ENCODE results near the gene CTPS1.

The CTPS1 gene

GRCh38 chr1:40966417-40966816 lies 13.1 kb upstream of the CTPS1 start:
- DNase-seq (ENCODE audit: low read depth, low spot score): no peak

DNA sequence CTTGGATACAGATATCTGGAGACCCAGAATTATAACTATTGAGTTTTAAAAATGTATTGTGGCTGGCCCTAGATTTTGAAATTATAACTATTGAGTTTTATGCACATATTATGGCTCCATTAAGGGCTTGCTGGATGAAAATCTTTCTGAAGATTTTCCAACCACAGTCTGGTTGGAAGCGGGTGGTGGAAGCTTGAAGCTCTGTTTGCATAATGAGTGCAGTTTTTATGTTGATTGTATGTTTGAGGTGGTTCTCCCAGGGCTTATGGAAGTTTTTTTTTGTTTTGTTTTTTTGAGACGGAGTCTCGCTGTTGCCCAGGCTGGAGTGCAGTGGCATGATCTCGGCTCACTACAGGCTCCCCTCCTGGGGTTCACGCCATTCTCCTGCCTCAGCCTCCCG lies 10.1 kb upstream of the CTPS1 start:
- no peak for DNase-seq (ENCODE audit: low read depth, low spot score)

DNA sequence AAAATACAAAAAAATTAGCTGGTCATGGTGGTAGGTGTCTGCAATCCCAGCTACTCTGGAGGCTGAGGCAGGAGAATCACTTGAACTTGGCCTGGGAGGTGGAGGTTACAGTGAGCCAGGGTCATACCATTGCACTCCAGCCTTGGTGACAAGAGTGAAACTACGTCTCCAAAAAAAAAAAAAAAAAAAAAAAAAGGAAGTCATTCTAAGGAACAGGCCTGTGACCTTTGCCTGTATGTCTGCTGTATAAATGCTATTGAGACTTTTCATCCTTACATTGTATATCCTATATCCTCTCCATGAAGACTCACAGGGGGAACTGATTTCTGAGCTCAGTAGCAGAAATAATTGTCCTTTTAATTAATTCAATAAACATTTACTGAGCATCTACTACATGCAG lies 7.5 kb upstream of the CTPS1 start:
- DNase-seq (ENCODE audit: low read depth, low spot score): no peak

GRCh38 chr1:40973912-40974311 lies 5.6 kb upstream of the CTPS1 start:
- no peak for DNase-seq (ENCODE audit: low read depth, low spot score)

GRCh38 chr1:40974945-40975344 lies 4.6 kb upstream of the CTPS1 start:
- DNase-seq (ENCODE audit: low read depth, low spot score): no peak

- no peak for DNase-seq (ENCODE audit: low read depth, low spot score)
These were observed 2.4 kb upstream of the CTPS1 start for GRCh38 chr1:40976952-40977690.

DNA sequence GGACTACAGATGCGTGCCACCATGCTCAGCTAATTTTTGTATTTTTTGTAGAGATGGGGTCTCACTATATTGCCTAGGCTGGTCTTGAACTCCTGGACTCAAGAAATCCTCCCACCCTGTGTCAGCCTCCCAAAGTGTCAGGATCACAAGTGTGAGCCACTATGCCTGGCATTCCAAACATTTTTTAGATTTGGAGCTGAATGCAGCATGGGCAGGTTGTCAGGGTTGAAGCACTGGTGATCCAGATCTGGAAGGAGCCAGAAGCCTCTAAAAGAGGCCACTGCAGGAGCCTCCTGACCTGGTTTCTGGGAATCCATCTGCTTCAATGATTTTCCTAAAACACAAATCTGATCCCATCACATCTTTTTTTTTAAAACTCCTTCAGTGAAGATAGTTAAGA lies 1.8 kb upstream of the CTPS1 start:
- no peak for DNase-seq (ENCODE audit: low read depth, low spot score)

DNA sequence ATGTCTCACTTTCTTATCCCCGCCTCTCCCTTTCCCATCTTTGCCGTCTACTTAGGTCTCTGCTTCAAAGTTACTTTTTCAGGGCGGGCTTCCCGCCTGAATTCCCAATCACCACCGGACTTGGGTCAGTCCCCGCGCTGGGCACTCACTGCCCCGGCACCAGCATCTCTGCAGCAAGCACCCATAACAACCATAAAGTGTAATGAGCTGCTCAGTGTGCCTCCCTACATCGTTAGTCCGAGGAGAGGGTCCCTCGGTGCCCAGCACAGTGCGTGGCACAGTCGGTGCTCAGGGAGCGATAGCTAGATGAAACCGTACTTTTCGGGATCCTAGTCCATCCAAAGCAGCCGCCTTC lies 633 bp upstream of the CTPS1 start:
- no peak for DNase-seq (ENCODE audit: low read depth, low spot score)

GRCh38 chr1:40980068-40980452 lies 564 bp downstream of the CTPS1 start:
- DNase-seq (ENCODE audit: low read depth, low spot score): no peak

GRCh38 chr1:40980453-40981121 lies 1.1 kb downstream of the CTPS1 start:
- DNase-seq (ENCODE audit: low read depth, low spot score): peak; percentile 16

GRCh38 chr1:40981691-40982448 lies 2.4 kb downstream of the CTPS1 start:
- DNase-seq (ENCODE audit: low read depth, low spot score): no peak

GRCh38 chr1:40982721-40983120 lies 3.2 kb downstream of the CTPS1 start:
- no peak for DNase-seq (ENCODE audit: low read depth, low spot score)

GRCh38 chr1:40983286-40983685 lies 3.8 kb downstream of the CTPS1 start:
- DNase-seq (ENCODE audit: low read depth, low spot score): no peak

DNA sequence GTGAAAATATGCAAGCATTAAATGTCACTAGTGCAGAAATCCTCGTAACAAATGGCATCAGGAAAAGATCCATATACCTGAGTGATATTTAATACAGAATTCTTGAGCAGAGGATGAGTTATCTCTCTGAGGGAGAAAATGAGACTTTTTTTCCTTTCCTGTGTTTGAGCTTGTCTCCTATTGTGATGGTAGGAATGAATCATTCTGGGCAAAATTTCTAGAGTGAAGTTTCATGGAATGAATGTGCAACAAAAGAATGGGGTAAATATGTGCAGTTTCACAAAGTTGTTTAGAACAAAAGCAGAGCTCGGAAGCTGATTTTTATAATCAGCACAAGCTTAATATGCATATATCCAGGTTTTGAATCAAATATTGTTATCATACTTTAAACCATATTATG lies 4.6 kb downstream of the CTPS1 start:
- DNase-seq (ENCODE audit: low read depth, low spot score): no peak

DNA sequence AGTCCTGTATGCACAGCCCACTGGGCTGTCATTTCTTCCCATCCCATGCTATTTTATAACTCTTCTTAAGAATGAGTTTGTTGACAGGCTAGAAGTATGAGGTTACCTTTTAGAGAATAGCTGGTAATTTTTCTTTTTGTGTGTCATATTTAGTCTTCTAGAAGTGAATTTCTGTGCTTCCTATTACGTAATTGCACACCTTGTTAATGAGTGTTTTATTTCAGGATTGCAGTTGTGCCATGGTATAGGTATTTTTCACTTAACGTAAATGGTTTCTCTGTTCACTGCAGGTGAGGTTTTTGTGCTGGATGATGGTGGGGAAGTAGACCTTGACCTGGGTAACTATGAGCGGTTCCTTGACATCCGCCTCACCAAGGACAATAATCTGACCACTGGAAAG lies 5.0 kb downstream of the CTPS1 start:
- no peak for DNase-seq (ENCODE audit: low read depth, low spot score)

- DNase-seq (ENCODE audit: low read depth, low spot score): no peak
These were observed 5.7 kb downstream of the CTPS1 start for GRCh38 chr1:40985161-40985560.

GRCh38 chr1:40985875-40986274 lies 6.4 kb downstream of the CTPS1 start:
- no peak for DNase-seq (ENCODE audit: low read depth, low spot score)

- DNase-seq (ENCODE audit: low read depth, low spot score): no peak
These were observed 6.9 kb downstream of the CTPS1 start for GRCh38 chr1:40986328-40986783.

DNA sequence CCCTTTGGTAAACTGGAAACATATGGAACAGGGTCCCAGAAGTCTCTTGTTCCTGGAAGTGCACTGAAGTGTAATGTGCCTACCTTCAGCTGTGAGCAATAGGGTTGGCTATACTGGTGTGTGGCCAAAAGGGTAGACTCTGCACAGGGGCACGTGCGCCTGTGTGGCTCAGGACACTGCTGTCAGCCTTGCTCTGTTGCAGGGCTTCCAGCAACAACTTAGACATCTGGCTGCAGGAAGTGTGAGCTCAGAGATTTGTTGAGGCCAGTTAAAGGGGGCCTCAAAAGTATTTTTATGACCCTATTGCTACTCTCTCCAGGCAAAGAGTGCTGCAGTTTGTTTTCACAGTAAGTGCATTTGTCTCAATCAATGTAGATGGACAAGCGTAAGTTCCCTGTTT lies 7.5 kb downstream of the CTPS1 start:
- no peak for DNase-seq (ENCODE audit: low read depth, low spot score)

DNA sequence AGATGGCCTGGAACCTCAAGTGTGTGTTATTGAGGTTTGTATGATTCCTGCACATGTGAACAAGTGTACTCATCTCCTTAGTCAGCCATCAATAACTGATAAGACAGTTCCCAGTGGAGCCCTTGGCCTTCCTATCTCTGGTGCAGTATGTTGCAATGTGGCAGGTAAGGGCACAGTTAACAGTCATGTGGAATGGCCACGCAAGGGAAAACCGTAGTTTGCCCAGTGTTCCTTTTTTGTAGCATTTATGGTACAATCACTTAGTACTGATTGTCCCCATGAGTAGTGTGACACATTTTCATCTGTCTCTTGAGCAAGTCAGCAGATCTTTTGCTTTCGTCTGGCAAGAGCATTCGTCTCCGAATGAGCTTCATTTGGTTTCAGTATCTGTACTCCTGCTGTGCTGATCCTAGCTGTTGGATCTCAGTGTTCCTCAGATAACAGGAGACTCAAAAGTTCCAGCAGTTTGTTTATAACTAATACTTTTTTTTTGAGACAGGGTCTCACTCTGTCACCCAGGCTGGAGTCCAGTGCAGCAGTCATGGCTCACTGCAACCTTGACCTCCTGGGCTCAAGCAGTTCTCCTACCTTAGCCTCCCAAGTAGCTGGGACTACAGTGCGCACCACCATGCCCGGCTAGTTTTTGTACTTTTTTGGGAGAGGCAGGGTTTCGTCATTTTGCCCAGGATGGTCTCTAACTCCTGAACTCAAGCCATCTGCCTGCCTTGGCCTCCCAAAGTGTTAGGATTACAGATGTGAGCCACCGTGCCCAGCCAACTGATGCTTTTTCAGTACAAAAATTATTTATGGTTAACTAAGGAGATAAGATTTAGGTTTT lies 8.2 kb downstream of the CTPS1 start:
- no peak for DNase-seq (ENCODE audit: low read depth, low spot score)

DNA sequence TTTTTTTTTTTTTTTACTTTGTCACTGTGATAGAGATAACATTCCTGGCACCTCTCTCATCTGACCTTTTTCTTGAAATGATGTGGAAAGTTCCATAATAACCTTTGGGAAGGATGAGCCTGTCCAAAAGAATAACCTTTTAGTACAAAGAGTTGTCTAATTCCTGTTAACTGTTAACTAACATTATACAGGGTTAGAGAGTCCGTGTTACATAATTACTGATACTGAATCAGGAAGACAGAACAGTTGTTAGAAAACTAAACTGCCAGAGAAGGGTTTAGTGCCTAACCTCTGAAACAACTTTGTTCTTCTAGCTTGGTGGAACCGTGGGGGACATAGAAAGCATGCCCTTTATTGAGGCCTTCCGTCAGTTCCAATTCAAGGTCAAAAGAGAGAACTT lies 8.8 kb downstream of the CTPS1 start:
- DNase-seq (ENCODE audit: low read depth, low spot score): no peak

DNA sequence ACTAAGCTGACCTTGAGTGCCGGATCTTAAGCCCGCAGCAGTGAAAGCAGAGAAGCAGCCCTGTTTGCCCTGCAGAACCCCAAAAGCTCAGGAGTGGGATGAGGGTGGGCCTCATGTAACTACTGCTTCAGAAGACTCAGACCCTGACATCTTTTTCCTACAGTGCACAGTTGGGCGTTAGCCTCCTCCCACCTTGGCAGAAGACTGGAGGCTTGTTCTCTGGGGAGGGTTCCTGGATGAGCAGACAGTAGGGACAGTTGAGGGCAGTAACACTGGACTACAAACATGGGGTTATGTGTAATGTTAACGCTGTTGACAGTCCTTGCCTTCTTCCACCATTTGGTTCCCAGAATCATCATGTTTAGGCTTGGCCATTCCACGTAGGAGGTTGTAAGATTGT lies 9.6 kb downstream of the CTPS1 start:
- DNase-seq (ENCODE audit: low read depth, low spot score): no peak

Measured in activated naive CD8-positive, alpha-beta T cell treated with anti-CD3 and anti-CD28 coated beads, Interleukin-2, amount 50 U/mL, for 16 hours (primary cell).